Stimulated activated CD4-positive, alpha-beta T cell treated with anti-CD3 and anti-CD28 coated beads, Interleukin-12 subunit alpha, Interleukin-12 subunit beta, amount 100 ng/mL, for 48 hours (primary cell): ENCODE results near the gene ASTN1.

Experiments used
- DNase-seq, 3 donors: peaks; one replicate each; pipeline ENCODE4 v3.0.0-alpha.2; 2020; ENCODE audit warnings: low read depth in 2 of 3, low spot score in 1 of 3

The ASTN1 gene

GRCh38 chr1:177165069-177165439 lies 542 bp upstream of the ASTN1 start:
- DNase-seq, result no peak

DNA sequence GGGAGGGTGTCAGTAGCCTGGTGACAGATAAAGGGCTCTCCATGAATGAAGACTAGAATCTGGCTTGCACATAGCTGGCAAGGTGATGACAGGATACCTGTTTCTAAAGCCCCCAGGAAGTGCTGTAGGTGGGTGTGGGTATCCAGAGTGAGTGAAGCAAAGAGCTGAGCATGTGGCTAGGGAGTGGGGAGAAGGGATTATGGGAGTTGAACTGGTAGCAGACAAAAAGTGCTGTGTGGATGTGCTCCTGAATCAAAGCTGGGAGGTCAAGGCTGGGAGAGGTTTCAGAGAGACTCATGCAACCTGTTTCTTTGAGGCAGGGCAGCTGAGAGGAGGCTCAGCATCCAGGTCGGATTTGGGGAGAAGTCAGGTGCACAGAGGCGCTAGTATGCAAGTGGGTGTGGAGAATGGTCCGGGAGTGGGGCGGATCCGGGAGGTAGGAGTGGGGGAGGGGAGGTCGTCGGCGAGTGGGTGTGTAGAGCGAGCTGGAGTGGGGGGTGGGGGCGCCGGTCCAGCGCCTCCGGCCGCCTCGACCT lies 600 bp downstream of the ASTN1 start:
- DNase-seq, result no peak

DNA sequence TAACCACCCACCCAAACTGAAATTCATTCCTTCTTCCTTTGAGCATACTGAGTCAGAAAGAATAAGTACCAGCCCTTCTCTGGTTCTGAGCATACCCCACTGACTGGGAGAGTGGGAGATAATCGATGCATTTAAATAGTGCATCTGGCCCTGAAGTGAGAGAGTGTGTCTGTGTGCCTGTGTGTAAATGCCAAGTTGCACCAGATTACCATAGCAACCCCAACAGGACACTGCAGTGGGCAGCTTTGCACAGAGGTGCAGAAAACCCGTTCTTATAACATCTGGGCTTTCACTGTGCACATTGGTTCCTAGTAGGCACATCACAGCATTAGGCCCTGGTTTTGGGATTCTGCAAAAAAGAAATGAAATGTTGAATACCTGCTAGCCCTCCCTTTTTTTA lies 2.3 kb downstream of the ASTN1 start:
- DNase-seq, result no peak

DNA sequence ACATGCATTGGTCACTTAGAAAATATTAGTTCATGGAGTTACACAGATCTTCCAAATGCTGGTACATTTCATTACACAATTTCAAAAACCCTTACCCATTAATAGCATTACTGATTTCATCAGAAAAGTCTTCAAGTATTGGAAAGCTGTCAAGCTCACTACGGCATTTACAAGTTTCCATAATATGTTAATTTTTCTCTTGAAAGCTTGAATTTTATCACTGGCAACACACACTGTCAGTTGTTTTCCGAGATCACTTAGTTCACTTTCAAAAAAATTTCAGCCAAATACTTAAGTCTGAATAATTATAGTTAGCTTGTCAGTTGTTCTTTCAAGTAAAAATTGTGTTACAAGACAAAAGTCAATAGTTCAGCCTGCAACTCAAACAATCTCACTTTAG lies 18.0 kb downstream of the ASTN1 start:
- DNase-seq, result no peak

DNA sequence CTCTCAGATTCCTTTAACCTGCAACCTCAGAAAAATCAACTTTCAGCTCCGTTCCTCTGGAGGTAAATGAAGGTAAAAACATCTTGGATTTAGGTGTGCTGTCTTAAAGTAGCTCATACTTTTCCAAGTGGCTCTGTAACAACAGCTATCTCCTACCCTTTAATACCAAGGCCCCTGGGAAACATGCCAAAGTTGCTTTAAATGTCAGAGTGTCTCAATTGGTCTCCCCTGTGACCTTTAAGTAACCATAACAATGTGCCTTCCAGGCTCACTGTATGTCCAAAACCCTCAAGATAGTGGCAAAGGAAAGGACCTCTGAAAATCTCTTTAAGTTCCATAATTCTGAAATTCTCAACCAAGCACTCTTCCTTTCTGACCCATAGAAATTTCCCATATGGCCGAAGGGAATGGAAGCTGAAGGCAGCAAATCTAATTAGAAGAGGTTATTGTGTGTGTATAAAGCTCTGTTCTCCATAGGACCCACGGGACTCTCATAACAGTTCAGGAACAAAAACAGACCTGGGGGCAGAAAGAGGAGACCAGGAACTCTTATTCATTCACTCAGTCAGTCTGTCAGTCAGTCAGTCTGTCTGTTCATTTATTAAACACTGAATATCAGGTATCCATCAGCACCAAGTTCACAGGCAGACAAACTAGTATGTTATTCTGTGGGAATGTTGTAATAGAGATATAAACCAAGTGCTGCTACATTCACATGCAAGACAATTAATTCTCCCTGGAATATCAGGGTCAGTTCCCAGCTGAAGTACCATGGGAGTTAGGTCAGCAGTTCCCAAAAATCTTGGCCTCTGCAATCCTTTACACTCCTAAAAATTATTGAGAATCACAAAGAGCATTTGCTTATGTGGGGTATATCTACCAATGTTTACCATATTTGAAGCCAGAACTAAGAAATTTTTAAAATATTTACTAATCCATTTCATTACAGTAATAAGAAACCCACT lies 19.1 kb downstream of the ASTN1 start:
- no peak for DNase-seq

- no peak for DNase-seq
Measured at GRCh38 chr1:177142791-177143271, 21.7 kb downstream of the ASTN1 start.

GRCh38 chr1:177142010-177142409 lies 22.5 kb downstream of the ASTN1 start:
- DNase-seq, result no peak

DNA sequence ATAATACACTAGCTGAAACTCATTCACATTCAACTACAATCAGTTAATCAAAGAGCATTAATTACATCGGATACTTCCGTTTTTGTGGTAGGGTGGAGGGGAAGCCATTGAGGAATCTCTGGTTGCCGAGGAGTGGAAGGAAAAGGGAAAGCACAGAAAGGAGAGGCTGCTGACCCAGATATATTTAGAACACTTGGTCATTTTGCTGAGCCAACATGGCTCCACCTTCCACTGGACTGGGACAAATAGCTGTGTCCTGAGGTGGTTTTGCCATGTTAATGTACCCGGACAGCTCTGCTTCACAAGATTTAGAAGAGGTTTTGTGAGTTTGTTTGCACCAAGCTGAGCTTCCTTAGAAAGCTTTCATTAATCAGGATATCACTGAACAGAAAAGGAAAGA lies 26.2 kb downstream of the ASTN1 start:
- DNase-seq, result no peak

- DNase-seq, result no peak
Measured at GRCh38 chr1:177137814-177138213, 26.7 kb downstream of the ASTN1 start.

DNA sequence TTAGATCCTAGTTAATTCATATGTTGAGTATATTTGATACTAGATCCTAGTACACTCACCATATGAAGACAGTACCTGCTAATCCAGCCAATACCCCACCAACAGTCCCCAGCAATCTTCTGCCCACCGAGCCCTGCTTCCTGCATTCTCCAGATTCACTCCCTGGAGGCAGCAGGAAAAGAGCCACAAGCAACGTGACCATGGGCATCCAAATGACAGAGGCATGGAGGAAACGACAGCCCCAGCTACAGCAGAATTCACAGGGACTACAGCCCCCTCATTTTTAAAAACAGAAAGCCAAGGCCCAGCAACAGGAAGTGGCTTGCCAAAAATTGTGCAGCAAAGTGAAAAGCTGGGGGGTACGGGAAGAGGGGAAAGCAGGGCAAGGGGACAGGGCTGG lies 29.3 kb downstream of the ASTN1 start:
- no peak for DNase-seq

GRCh38 chr1:177133977-177134538 lies 30.5 kb downstream of the ASTN1 start:
- no peak for DNase-seq

DNA sequence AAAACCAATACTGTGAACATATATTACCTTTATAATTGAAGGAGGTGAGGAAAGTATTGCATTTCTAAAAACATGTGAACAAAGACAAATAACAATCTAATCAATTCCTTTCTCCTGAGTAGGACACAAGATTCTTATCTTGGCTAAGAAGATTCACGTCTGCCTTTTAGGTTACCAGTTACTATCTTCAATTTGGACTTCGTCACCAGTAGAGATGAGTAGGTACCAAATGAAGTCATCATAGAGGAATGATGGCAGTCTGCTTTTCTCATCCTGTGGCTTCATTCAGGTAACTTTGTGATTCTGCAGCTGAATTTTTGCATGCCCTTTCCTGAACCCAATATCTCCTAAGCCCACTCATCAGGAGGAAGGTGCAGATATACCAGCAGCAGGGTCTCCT lies 32.4 kb downstream of the ASTN1 start:
- DNase-seq, result no peak

DNA sequence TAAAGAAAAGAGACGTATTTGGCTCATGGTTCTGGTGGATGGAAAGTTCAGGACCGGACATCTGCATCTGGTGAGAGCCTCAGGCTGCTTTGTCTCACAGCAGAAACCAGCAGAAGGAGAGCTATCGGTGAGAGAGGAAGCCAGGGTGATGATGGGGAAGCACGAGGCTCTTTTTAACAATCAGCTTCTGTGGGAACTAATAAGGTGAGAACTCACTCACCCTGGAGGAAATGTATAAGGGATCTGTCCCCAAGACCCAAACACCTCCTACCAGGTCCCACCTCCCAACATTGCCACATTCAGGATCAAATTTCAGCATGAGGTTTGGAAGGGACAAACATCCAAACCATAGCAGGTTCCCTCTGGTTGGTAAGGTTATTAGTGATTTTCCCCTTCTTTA lies 32.8 kb downstream of the ASTN1 start:
- DNase-seq, result no peak

GRCh38 chr1:177130451-177130945 lies 34.0 kb downstream of the ASTN1 start:
- no peak for DNase-seq

GRCh38 chr1:177128665-177129281 lies 35.7 kb downstream of the ASTN1 start:
- DNase-seq, result no peak

DNA sequence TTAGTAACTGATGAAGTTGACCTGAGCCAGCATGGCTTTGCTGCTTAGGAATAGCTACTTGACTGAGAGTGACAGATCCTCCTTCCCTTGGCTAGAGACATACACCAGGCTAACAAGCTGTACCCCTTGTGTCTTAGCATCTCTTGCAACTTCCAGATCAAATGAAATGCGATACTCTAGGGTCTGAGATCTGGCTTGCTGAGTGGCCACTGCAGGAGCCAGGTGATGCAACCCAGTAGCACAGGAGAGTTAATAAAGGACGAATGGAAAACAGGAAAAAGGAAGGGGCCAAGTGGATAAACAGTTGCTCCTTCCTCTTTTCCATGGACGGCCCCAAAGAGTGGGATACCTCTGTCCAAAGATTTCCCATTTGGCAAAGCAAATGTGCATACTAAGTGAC lies 38.2 kb downstream of the ASTN1 start:
- DNase-seq, result no peak

DNA sequence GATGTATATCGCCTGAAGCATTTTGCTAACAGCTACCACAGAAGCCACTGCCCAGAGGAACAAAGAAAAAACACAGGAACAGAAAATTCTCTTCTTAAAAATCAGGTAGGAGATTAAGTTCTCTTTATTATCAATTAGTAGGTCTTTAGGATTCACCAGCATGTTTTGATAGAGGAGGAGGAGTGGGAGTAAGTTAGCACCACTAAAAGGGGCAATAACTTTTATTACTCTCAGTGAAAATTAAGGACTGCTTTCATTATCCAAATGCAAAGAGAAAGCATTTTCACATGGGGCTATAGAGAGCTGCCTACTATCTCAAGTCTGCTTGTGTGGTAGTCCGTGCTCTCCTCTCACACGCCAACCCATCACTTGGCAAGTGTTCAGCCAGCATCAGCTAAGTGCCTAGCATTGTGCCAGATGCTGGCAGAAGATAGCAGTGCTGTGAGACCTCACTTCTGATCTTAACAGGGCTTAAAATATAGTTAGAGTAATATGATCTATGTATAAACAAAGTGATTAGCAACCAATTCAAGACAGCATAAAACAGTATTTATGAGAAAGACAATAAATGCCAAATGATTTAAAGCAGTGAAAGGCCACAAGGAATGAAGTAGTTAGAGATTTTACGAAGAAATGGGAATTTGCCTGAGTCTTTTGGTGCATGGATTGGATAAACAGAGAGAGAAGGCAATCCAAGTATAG lies 39.8 kb downstream of the ASTN1 start:
- no peak for DNase-seq

DNA sequence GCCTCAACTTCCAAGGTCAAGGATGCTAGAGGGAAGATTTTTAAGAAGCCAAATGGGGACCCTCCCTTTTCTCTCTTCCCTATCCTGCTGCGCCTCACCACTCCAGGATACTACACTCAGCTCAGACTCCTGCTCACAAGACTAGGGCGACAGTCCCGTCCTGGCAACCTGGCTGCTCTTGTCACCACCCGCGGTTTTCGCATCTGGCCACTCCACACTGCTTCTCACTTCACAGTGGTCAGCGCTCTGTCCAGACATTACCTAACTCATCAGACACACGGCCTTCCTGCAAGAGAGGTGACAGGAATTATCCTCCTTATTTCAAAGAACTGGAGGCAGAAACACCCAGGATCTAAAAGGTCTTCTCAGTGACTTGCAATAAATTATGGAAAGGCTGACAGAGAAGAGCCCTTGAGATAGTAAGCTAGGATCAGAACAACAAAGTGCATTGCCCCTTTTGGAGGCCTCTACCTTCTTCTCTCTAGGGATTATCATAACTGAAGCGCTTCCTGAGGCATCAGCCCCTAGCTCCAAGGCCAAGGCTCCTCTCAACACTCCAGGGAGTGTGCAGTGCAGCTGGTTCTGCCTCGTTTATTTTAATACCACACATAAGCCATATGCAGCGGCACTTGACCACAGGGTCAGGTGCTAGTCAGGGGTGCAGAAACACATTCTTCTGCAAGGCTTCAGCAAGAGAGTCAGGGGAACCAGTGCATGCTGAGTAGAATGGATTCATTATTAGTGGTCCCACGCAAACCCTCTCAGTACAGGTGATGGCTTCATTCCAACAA lies 41.9 kb downstream of the ASTN1 start:
- DNase-seq, result no peak

GRCh38 chr1:177119311-177119710 lies 45.2 kb downstream of the ASTN1 start:
- no peak for DNase-seq

- no peak for DNase-seq
Measured at GRCh38 chr1:177118901-177119300, 45.6 kb downstream of the ASTN1 start.
